WTC11 (cell line): Measurements from ENCODE around the gene BNC2. TPM values are rescaled to one million over a fixed set of nuclear protein-coding genes. Genes with fewer than 3 reads are reported as not detected.

Experiments used
- ATAC-seq: fragments of 200-7000 bp; cut with Tn5 transposase; 2 replicates; pipeline ENCODE4 v1.10.0; 2021; ENCODE audit warnings: mild to moderate bottlenecking, moderate library complexity
- CTCF ChIA-PET: fragments of 300-600 bp; sonication (Branson Sonifier 250); formaldehyde crosslinking; loops from one replicate; lab custom pipeline; 2021; ENCODE audit warnings: antibody characterized with exemption; lab: Charles Lee
- POLR2A ChIA-PET: fragments of 350-600 bp; sonication (Branson Sonifier 250); formaldehyde crosslinking; loops from one replicate; lab custom pipeline; 2021; ENCODE audit warnings: antibody characterized with exemption; lab: Charles Lee
- DNase-seq: peaks from one replicate; pipeline ENCODE4 v3.0.0; 2021; ENCODE audit warnings: low spot score
- H3K27ac Mint-ChIP-seq: 2 replicates; pipeline ENCODE4 v1.8.0; 2021; ENCODE audit warnings: mixed read lengths
- H3K27me3 Mint-ChIP-seq: 2 replicates; pipeline ENCODE4 v1.8.0; 2021; ENCODE audit warnings: low read depth, mild to moderate bottlenecking, moderate library complexity, mixed read lengths
- H3K36me3 Mint-ChIP-seq: 2 replicates; pipeline ENCODE4 v1.8.0; 2021; ENCODE audit warnings: mixed read lengths
- H3K4me1 Mint-ChIP-seq: 2 replicates; pipeline ENCODE4 v1.8.0; 2022; ENCODE audit warnings: mixed read lengths
- H3K4me3 Mint-ChIP-seq: 2 replicates; pipeline ENCODE4 v1.8.0; 2021; ENCODE audit warnings: mild to moderate bottlenecking, moderate library complexity, mixed read lengths
- H3K9me3 Mint-ChIP-seq: 2 replicates; pipeline ENCODE4 v1.8.0; 2021; ENCODE audit warnings: mixed read lengths
- ELF4 ChIP-seq: sonication (generic); formaldehyde crosslinking; IDR thresholded peaks from 2 replicates; pipeline ENCODE4 v1.8.1; 2022; ENCODE audit warnings: low read depth, mild to moderate bottlenecking, moderate library complexity, missing genetic modification reagents
- ESRRA ChIP-seq: sonication (generic); formaldehyde crosslinking; IDR thresholded peaks from 2 replicates; pipeline ENCODE4 v1.8.1; 2022; ENCODE audit warnings: mild to moderate bottlenecking, missing genetic modification reagents, borderline replicate concordance
- FOXK1 ChIP-seq: sonication (generic); formaldehyde crosslinking; IDR thresholded peaks from 2 replicates; pipeline ENCODE4 v1.8.0; 2022; ENCODE audit warnings: mild to moderate bottlenecking, moderate library complexity, missing genetic modification reagents
- GRHL2 ChIP-seq: fragments of 250-450 bp; sonication (Bioruptor Pico); IDR thresholded peaks from 2 replicates; pipeline ENCODE4 v1.8.0; 2022; ENCODE audit warnings: mild to moderate bottlenecking, moderate library complexity; ENCODE audit not compliant: insufficient replicate concordance, severe bottlenecking
- JAZF1 ChIP-seq: fragments of 250-450 bp; sonication (Bioruptor Pico); IDR thresholded peaks from 2 replicates; pipeline ENCODE4 v1.9.0; 2021; ENCODE audit warnings: moderate library complexity, mild to moderate bottlenecking, inconsistent platforms
- PRRX2 ChIP-seq: fragments of 250-450 bp; sonication (Bioruptor Pico); IDR thresholded peaks from 2 replicates; pipeline ENCODE4 v1.8.0; 2021; ENCODE audit warnings: mild to moderate bottlenecking
- SOX15 ChIP-seq: fragments of 250-450 bp; sonication (Bioruptor Pico); IDR thresholded peaks from 2 replicates; pipeline ENCODE4 v1.9.0; 2021; ENCODE audit warnings: mild to moderate bottlenecking
- SP1 ChIP-seq: sonication (generic); formaldehyde crosslinking; conservative IDR thresholded peaks from 2 replicates; pipeline ENCODE4 v1.8.1; 2022; ENCODE audit warnings: missing genetic modification reagents
- TEAD4 ChIP-seq: sonication (generic); formaldehyde crosslinking; IDR thresholded peaks from 2 replicates; pipeline ENCODE4 v1.8.0; 2022; ENCODE audit warnings: mild to moderate bottlenecking, missing genetic modification reagents
- ZNF232 ChIP-seq: sonication (generic); formaldehyde crosslinking; IDR thresholded peaks from 2 replicates; pipeline ENCODE4 v1.8.0; 2022; ENCODE audit warnings: mild to moderate bottlenecking, missing genetic modification reagents
- ZNF317 ChIP-seq: sonication (generic); formaldehyde crosslinking; IDR thresholded peaks from 2 replicates; pipeline ENCODE4 v1.8.1; 2023; ENCODE audit warnings: low read depth, mild to moderate bottlenecking, moderate library complexity, missing genetic modification reagents, borderline replicate concordance
- ZNF396 ChIP-seq: fragments of 250-450 bp; sonication (Bioruptor Pico); IDR thresholded peaks from 2 replicates; pipeline ENCODE4 v1.8.0; 2021; ENCODE audit warnings: mild to moderate bottlenecking, moderate library complexity, borderline replicate concordance
- total RNA-seq: library from RNA; stranded (reverse); gene quantifications from 3 replicates; pipeline ENCODE4 v1.2.3, GENCODE V29; 2021
- TF ChIP-seq, protein P1 (sequence below): fragments of 200-600 bp; IDR thresholded peaks from 2 replicates; pipeline ENCODE4 v1.8.0; 2022; ENCODE audit warnings: antibody characterized with exemption
- TF ChIP-seq, protein P2 (sequence below): sonication (generic); formaldehyde crosslinking; IDR thresholded peaks from 2 replicates; pipeline ENCODE4 v1.8.1; 2023; ENCODE audit warnings: mild to moderate bottlenecking, missing genetic modification reagents, borderline replicate concordance
- TF ChIP-seq, protein P3 (sequence below): sonication (generic); formaldehyde crosslinking; conservative IDR thresholded peaks from 2 replicates; pipeline ENCODE4 v1.8.1; 2023; ENCODE audit warnings: mild to moderate bottlenecking, low read depth, missing genetic modification reagents, moderate library complexity
- TF ChIP-seq, protein P4 (sequence below): fragments of 250-450 bp; sonication (Bioruptor Pico); IDR thresholded peaks from 2 replicates; pipeline ENCODE4 v1.9.0; 2021; ENCODE audit warnings: mild to moderate bottlenecking, borderline replicate concordance
- TF ChIP-seq, protein P5 (sequence below): sonication (generic); formaldehyde crosslinking; IDR thresholded peaks from 2 replicates; pipeline ENCODE4 v1.8.0; 2022; ENCODE audit warnings: mild to moderate bottlenecking, missing genetic modification reagents
- TF ChIP-seq, protein P6 (sequence below): sonication (generic); formaldehyde crosslinking; IDR thresholded peaks from 2 replicates; pipeline ENCODE4 v1.8.1; 2022; ENCODE audit warnings: low read depth, missing genetic modification reagents, borderline replicate concordance
- TF ChIP-seq, protein P7 (sequence below): fragments of 250-450 bp; sonication (Bioruptor Pico); IDR thresholded peaks from 2 replicates; pipeline ENCODE4 v1.8.0; 2021; ENCODE audit warnings: mild to moderate bottlenecking

Gene BNC2
- total RNA-seq, 1 experiment from 2014 or later = 33.3 TPM

DNA sequence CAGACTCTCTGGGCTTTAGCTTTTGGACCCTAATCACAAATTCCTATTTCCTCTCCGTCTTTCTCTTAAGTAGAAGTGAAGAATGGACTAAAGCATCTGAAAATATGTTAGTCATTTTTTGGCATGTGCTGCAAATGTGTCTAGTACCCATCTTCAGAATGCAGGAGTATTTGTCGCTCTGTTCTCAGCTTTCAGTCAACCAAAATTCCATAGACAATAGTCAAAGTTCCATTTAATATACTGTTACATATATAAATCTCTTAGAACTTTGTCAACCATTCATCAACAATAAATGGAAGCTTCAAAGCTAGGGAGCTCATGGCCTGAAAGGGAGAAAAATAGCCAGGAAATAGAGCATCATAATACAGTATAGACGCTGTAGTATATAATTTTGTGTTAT, 509.4 kb downstream of the BNC2 start (continued):
- TF ChIP-seq, protein P1, sequence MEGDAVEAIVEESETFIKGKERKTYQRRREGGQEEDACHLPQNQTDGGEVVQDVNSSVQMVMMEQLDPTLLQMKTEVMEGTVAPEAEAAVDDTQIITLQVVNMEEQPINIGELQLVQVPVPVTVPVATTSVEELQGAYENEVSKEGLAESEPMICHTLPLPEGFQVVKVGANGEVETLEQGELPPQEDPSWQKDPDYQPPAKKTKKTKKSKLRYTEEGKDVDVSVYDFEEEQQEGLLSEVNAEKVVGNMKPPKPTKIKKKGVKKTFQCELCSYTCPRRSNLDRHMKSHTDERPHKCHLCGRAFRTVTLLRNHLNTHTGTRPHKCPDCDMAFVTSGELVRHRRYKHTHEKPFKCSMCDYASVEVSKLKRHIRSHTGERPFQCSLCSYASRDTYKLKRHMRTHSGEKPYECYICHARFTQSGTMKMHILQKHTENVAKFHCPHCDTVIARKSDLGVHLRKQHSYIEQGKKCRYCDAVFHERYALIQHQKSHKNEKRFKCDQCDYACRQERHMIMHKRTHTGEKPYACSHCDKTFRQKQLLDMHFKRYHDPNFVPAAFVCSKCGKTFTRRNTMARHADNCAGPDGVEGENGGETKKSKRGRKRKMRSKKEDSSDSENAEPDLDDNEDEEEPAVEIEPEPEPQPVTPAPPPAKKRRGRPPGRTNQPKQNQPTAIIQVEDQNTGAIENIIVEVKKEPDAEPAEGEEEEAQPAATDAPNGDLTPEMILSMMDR = no peak
- TF ChIP-seq, protein P2, sequence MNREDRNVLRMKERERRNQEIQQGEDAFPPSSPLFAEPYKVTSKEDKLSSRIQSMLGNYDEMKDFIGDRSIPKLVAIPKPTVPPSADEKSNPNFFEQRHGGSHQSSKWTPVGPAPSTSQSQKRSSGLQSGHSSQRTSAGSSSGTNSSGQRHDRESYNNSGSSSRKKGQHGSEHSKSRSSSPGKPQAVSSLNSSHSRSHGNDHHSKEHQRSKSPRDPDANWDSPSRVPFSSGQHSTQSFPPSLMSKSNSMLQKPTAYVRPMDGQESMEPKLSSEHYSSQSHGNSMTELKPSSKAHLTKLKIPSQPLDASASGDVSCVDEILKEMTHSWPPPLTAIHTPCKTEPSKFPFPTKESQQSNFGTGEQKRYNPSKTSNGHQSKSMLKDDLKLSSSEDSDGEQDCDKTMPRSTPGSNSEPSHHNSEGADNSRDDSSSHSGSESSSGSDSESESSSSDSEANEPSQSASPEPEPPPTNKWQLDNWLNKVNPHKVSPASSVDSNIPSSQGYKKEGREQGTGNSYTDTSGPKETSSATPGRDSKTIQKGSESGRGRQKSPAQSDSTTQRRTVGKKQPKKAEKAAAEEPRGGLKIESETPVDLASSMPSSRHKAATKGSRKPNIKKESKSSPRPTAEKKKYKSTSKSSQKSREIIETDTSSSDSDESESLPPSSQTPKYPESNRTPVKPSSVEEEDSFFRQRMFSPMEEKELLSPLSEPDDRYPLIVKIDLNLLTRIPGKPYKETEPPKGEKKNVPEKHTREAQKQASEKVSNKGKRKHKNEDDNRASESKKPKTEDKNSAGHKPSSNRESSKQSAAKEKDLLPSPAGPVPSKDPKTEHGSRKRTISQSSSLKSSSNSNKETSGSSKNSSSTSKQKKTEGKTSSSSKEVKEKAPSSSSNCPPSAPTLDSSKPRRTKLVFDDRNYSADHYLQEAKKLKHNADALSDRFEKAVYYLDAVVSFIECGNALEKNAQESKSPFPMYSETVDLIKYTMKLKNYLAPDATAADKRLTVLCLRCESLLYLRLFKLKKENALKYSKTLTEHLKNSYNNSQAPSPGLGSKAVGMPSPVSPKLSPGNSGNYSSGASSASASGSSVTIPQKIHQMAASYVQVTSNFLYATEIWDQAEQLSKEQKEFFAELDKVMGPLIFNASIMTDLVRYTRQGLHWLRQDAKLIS (CRISPR knock-in tag) = no peak
- TF ChIP-seq ZNF396 = no peak
- TF ChIP-seq SP1 (CRISPR knock-in tag) = no peak
- no peak for TF ChIP-seq ESRRA (CRISPR knock-in tag)

DNA sequence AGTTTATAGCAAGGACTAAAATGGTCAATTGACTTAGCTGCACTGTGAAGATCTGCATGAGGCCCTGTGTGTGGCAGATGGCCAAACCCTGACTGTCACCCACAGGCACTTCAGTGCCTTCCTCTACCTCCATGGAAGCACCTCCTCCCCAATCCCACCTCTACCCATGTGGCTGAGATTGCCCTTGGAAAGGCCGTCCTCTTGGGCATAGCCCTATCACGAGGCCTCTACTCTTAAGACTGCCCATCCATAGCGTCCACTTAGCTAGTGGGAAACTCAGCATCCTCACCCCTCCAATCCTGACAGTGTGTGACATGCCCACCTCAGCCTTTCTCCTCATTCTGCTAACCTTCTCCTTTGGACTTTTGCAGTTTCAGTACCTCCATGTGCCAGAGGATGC, 510.2 kb downstream of the BNC2 start:
- DNase-seq (no peak), ATAC-seq (no peak)
- Mint-ChIP-seq H3K27ac (no peak overlapping the region), H3K4me1 (peaks cover 10% of the 10 kb centered on the region), H3K36me3 (peaks cover 9% of the 10 kb centered on the region), H3K4me3 (no peak overlapping the region), H3K9me3 (peaks cover 21% of the 10 kb centered on the region), H3K27me3 (no peaks in the 10 kb centered on the region; the same call in 1 of the 2 replicates)
- ChIA-PET POLR2A (no interaction called here), CTCF (no interaction called here)
- TF ChIP-seq ZNF396 = no peak
- TF ChIP-seq, protein P3, sequence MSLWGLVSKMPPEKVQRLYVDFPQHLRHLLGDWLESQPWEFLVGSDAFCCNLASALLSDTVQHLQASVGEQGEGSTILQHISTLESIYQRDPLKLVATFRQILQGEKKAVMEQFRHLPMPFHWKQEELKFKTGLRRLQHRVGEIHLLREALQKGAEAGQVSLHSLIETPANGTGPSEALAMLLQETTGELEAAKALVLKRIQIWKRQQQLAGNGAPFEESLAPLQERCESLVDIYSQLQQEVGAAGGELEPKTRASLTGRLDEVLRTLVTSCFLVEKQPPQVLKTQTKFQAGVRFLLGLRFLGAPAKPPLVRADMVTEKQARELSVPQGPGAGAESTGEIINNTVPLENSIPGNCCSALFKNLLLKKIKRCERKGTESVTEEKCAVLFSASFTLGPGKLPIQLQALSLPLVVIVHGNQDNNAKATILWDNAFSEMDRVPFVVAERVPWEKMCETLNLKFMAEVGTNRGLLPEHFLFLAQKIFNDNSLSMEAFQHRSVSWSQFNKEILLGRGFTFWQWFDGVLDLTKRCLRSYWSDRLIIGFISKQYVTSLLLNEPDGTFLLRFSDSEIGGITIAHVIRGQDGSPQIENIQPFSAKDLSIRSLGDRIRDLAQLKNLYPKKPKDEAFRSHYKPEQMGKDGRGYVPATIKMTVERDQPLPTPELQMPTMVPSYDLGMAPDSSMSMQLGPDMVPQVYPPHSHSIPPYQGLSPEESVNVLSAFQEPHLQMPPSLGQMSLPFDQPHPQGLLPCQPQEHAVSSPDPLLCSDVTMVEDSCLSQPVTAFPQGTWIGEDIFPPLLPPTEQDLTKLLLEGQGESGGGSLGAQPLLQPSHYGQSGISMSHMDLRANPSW (CRISPR knock-in tag) = no peak
- TF ChIP-seq, protein P4, sequence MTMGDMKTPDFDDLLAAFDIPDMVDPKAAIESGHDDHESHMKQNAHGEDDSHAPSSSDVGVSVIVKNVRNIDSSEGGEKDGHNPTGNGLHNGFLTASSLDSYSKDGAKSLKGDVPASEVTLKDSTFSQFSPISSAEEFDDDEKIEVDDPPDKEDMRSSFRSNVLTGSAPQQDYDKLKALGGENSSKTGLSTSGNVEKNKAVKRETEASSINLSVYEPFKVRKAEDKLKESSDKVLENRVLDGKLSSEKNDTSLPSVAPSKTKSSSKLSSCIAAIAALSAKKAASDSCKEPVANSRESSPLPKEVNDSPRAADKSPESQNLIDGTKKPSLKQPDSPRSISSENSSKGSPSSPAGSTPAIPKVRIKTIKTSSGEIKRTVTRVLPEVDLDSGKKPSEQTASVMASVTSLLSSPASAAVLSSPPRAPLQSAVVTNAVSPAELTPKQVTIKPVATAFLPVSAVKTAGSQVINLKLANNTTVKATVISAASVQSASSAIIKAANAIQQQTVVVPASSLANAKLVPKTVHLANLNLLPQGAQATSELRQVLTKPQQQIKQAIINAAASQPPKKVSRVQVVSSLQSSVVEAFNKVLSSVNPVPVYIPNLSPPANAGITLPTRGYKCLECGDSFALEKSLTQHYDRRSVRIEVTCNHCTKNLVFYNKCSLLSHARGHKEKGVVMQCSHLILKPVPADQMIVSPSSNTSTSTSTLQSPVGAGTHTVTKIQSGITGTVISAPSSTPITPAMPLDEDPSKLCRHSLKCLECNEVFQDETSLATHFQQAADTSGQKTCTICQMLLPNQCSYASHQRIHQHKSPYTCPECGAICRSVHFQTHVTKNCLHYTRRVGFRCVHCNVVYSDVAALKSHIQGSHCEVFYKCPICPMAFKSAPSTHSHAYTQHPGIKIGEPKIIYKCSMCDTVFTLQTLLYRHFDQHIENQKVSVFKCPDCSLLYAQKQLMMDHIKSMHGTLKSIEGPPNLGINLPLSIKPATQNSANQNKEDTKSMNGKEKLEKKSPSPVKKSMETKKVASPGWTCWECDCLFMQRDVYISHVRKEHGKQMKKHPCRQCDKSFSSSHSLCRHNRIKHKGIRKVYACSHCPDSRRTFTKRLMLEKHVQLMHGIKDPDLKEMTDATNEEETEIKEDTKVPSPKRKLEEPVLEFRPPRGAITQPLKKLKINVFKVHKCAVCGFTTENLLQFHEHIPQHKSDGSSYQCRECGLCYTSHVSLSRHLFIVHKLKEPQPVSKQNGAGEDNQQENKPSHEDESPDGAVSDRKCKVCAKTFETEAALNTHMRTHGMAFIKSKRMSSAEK (CRISPR knock-in tag) = no peak
- TF ChIP-seq ZNF317 = no peak
- TF ChIP-seq, protein P5, sequence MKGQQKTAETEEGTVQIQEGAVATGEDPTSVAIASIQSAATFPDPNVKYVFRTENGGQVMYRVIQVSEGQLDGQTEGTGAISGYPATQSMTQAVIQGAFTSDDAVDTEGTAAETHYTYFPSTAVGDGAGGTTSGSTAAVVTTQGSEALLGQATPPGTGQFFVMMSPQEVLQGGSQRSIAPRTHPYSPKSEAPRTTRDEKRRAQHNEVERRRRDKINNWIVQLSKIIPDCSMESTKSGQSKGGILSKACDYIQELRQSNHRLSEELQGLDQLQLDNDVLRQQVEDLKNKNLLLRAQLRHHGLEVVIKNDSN (CRISPR knock-in tag) = no peak
- TF ChIP-seq TEAD4 = no peak
- TF ChIP-seq ELF4 = no peak
- no peak for TF ChIP-seq JAZF1
- TF ChIP-seq ZNF232 = no peak
- TF ChIP-seq, protein P6, sequence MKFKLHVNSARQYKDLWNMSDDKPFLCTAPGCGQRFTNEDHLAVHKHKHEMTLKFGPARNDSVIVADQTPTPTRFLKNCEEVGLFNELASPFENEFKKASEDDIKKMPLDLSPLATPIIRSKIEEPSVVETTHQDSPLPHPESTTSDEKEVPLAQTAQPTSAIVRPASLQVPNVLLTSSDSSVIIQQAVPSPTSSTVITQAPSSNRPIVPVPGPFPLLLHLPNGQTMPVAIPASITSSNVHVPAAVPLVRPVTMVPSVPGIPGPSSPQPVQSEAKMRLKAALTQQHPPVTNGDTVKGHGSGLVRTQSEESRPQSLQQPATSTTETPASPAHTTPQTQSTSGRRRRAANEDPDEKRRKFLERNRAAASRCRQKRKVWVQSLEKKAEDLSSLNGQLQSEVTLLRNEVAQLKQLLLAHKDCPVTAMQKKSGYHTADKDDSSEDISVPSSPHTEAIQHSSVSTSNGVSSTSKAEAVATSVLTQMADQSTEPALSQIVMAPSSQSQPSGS (CRISPR knock-in tag) = no peak
- no peak for TF ChIP-seq GRHL2 (CRISPR knock-in tag)
- no peak for TF ChIP-seq SOX15 (CRISPR knock-in tag)
- TF ChIP-seq, protein P7, sequence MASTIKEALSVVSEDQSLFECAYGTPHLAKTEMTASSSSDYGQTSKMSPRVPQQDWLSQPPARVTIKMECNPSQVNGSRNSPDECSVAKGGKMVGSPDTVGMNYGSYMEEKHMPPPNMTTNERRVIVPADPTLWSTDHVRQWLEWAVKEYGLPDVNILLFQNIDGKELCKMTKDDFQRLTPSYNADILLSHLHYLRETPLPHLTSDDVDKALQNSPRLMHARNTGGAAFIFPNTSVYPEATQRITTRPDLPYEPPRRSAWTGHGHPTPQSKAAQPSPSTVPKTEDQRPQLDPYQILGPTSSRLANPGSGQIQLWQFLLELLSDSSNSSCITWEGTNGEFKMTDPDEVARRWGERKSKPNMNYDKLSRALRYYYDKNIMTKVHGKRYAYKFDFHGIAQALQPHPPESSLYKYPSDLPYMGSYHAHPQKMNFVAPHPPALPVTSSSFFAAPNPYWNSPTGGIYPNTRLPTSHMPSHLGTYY (CRISPR knock-in tag) = no peak
- TF ChIP-seq FOXK1 (CRISPR knock-in tag) = no peak
- no peak for TF ChIP-seq PRRX2 (CRISPR knock-in tag)
